HEK293 (cell line): Measurements from ENCODE around the gene MX1.
A peak's percentile ranks its signal among the peaks of the same experiment; 100 is the strongest.

Source experiments
- ATF2 ChIP-seq: fragments of 450-650 bp; formaldehyde crosslinking; IDR thresholded peaks from 2 replicates; pipeline ENCODE4 v1.5.1; 2016; ENCODE audit warnings: missing biosample characterization, missing genetic modification characterization, low read depth
- CTCF ChIP-seq: fragments of 450-650 bp; formaldehyde crosslinking; IDR thresholded peaks from 2 replicates; pipeline ENCODE4 v1.5.1; 2016; ENCODE audit warnings: missing biosample characterization, missing genetic modification characterization
- ZNF707 ChIP-seq: fragments of 450-650 bp; formaldehyde crosslinking; IDR thresholded peaks from 2 replicates; pipeline ENCODE4 v1.5.1; 2016; ENCODE audit warnings: missing biosample characterization, missing genetic modification characterization

- TF ChIP-seq ATF2 (tag by site-specific recombination) (peak; percentile 62; the same call in 1 of the 2 replicates), CTCF (tag by site-specific recombination) (no peak), ZNF707 (tag by site-specific recombination) (no peak)
These were observed 27.8 kb upstream of the MX1 start for GRCh38 chr21:41398251-41398650.
